Measurements from ENCODE around the gene ABI3. TPM values are rescaled to one million over a fixed set of nuclear protein-coding genes. Genes with fewer than 3 reads are reported as not detected.

The ABI3 gene
- total and polyA plus RNA-seq, 9 of the 15 experiments (the other 6 are each of a cell fraction or from before 2014, with no cell fraction given) = not detected

DNA sequence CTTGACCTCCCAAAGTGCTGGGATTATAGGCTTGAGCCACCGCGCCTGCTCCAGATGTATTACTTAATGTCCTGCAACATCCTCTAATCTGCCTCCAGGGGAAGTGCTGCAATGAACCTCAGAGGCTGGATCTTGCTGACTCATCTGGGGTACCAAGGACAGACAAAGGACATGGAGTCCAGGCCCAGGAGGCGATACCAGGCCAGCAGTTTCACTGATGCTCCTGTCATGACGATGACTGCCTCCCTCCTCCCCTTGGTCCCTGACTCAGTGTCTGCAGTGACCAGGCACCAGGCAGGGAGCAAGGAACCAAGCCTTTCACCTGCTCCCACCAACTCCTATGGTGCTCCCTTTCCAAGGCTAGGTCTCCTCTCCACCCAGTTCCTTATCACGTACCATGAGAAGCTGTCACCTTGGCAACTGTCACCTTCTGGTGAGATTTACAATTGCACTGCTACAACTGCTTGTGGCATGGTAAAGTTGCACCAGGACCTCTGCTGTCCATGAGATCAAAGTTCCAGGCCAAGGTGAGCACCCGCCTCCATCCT, 41.7 kb downstream of the ABI3 start (continued):
- TF ChIP-seq ZNF584 (CRISPR knock-in tag; IDR thresholded peaks at IDR 0.05; ENCODE audit: low read depth) (0 out of 2 replicates have a peak, but pooled peaks have one; percentile 47), ZNF609 (CRISPR knock-in tag; IDR thresholded peaks at IDR 0.05; ENCODE audit: borderline replicate concordance) (no peak), NCOR1 (IDR thresholded peaks at IDR 0.05) (no peak), ASH1L (IDR thresholded peaks at IDR 0.05; ENCODE audit: borderline replicate concordance, low read depth, partially characterized antibody) (no peak), CCNT2 (IDR thresholded peaks at IDR 0.05; ENCODE audit: borderline replicate concordance, extremely low read depth, insufficient read length, low read depth, low read length) (no peak), FOXK2 (conservative IDR thresholded peaks at IDR 0.05 in 1 of 2, IDR thresholded peaks at IDR 0.05 in 1 of 2; ENCODE audit: low read depth in 2 of 2) (no peak), ZBTB40 (IDR thresholded peaks at IDR 0.05) (no peak), ZBTB40 (CRISPR knock-in tag; IDR thresholded peaks at IDR 0.05) (no peak), USF1 (CRISPR knock-in tag; IDR thresholded peaks at IDR 0.05) (no peak)

Data from K562 (cell line).